NT2/D1 (cell line): ENCODE data around the gene GALNT18.

Source experiments
- SUZ12 ChIP-seq: IDR thresholded peaks from 2 replicates; pipeline ENCODE4 v1.6.1; 2011; ENCODE audit not compliant: insufficient read length, insufficient read depth; ENCODE audit errors: extremely low read depth
- YY1 ChIP-seq: IDR thresholded peaks from 2 replicates; pipeline ENCODE4 v1.6.1; 2011; ENCODE audit not compliant: insufficient read length, insufficient read depth

- TF ChIP-seq YY1 = no peak
- no peak for TF ChIP-seq SUZ12
Measured at GRCh38 chr11:11397036-11397415, 224.8 kb downstream of the GALNT18 start.
